Astrocyte (in vitro differentiated cells and primary cell): ENCODE data around the gene PARVB.

Experiments used
- CTCF ChIP-seq: IDR thresholded peaks from 2 replicates; pipeline ENCODE4 v1.5.1; 2011; ENCODE audit warnings: low read depth, mild to moderate bottlenecking, inconsistent platforms, low read length, moderate library complexity; ENCODE audit not compliant: insufficient read depth
- EZH2 ChIP-seq: IDR thresholded peaks from 2 replicates; pipeline ENCODE4 v1.6.1; 2012; ENCODE audit warnings: mild to moderate bottlenecking, low read length, inconsistent platforms; ENCODE audit not compliant: insufficient read depth

DNA sequence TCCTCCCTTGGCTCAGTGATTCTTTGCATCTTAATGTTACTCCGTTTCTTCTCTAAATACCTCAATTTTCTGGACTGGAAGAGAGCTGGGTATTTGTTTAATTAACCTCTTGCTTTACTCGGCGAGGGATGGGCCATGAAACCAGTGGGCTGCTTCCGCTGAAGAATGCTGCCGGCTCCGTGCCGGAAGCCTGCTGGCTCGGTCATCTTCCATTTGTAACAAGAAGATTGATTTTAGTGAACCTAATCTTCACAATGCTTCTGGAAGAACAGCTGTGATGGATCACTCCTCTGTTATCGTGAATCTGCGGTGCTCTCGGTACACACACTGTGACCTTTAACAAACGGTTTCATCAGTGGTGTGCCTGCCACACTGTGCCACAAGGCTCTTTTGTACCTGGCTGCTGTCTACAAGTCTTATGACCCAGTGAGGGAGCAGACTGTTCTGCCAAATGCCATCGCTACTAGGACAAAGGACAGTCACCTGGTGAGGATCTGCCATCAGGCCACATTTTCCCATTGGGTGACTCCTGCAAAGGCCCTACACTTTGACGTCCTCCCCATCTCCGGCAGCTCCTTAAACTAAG is 25.3 kb upstream of the PARVB start:
- TF ChIP-seq CTCF (no peak), EZH2 (no peak)
